Left ventricle myocardium inferior (tissue), 1 donor: ENCODE data around the gene PODN. TPM values are rescaled to one million over a fixed set of nuclear protein-coding genes. Genes with fewer than 3 reads are reported as not detected.

Source experiments
- DNase-seq: peaks from one replicate; pipeline ENCODE4 v3.0.0-alpha.2; 2020
- H3K27ac ChIP-seq: fragments of 200-600 bp; replicated peaks from 2 replicates; pipeline ENCODE4 v1.8.0; 2021
- H3K27me3 ChIP-seq: fragments of 200-600 bp; 2 replicates; pipeline ENCODE4 v1.8.0; 2021; ENCODE audit warnings: low read depth
- H3K36me3 ChIP-seq: fragments of 200-600 bp; 2 replicates; pipeline ENCODE4 v1.8.0; 2021
- H3K4me1 ChIP-seq: fragments of 200-600 bp; 2 replicates; pipeline ENCODE4 v1.8.0; 2021
- H3K4me3 ChIP-seq: fragments of 200-600 bp; 2 replicates; pipeline ENCODE4 v1.8.0; 2021; ENCODE audit warnings: mild to moderate bottlenecking, moderate library complexity
- H3K9me3 ChIP-seq: fragments of 200-600 bp; replicated peaks from 2 replicates; pipeline ENCODE4 v1.8.0; 2021
- CTCF ChIP-seq: fragments of 200-600 bp; IDR thresholded peaks from 2 replicates; pipeline ENCODE4 v1.8.0; 2021; ENCODE audit warnings: antibody characterized with exemption, mild to moderate bottlenecking, borderline replicate concordance
- intact Hi-C: fragments of 100-400 bp; cut with micrococcal nuclease; formaldehyde crosslinking; loops from one replicate; pipeline ENCODE4 v1.11.0; 2022
- total RNA-seq: library from RNA; stranded (reverse); fragmentation: NEBNext Ultra II Directional; extraction: Animal tissue kit (Norgen Biotek cat#: 25700); gene quantifications from one replicate; pipeline ENCODE4 v1.2.1, GENCODE V29; 2021
- donor health status: DM: no; HTN: yes; CAD: no; lungs with severe emphysema.

PODN gene
- total RNA-seq, 1 donor from 2014 or later, result 22.9 TPM

- H3K27me3 ChIP-seq, result no peaks in the 10 kb centered on the region
- no peak overlapping the region for H3K27ac ChIP-seq
- no peak for TF ChIP-seq CTCF
- peaks cover 9% of the 10 kb centered on the region for H3K4me1 ChIP-seq
- H3K4me3 ChIP-seq, result no peak overlapping the region
- no peaks in the 10 kb centered on the region for H3K9me3 ChIP-seq
- no peaks in the 10 kb centered on the region for H3K36me3 ChIP-seq
- intact Hi-C loops, result no loop called here
- peak; percentile 14 for DNase-seq
Measured at GRCh38 chr1:53075761-53076163, 13.7 kb downstream of the PODN start.

GRCh38 chr1:53076165-53076564 lies 14.2 kb downstream of the PODN start:
- intact Hi-C loops, result no loop called here
- DNase-seq, result peak; percentile 11
- no peaks in the 10 kb centered on the region for H3K27me3 ChIP-seq
- no peaks in the 10 kb centered on the region for H3K9me3 ChIP-seq
- H3K4me1 ChIP-seq, result peaks cover 9% of the 10 kb centered on the region
- H3K4me3 ChIP-seq, result no peak overlapping the region
- H3K27ac ChIP-seq, result no peak overlapping the region
- TF ChIP-seq CTCF, result no peak
- H3K36me3 ChIP-seq, result no peaks in the 10 kb centered on the region

GRCh38 chr1:53076721-53077598 lies 14.9 kb downstream of the PODN start:
- Histone ChIP-seq H3K4me3 (no peak overlapping the region), H3K27ac (no peak overlapping the region), H3K36me3 (no peaks in the 10 kb centered on the region), H3K27me3 (no peaks in the 10 kb centered on the region), H3K4me1 (peaks cover 9% of the 10 kb centered on the region), H3K9me3 (no peaks in the 10 kb centered on the region)
- intact Hi-C loops, result no loop called here
- DNase-seq, result peak; percentile 16
- no peak for TF ChIP-seq CTCF

GRCh38 chr1:53077599-53077965 lies 15.6 kb downstream of the PODN start:
- Histone ChIP-seq H3K27me3 (no peaks in the 10 kb centered on the region), H3K4me3 (no peak overlapping the region), H3K36me3 (no peaks in the 10 kb centered on the region), H3K4me1 (peaks cover 9% of the 10 kb centered on the region), H3K27ac (no peak overlapping the region), H3K9me3 (no peaks in the 10 kb centered on the region)
- intact Hi-C loops, result no loop called here
- DNase-seq, result peak; percentile 7
- TF ChIP-seq CTCF, result no peak

- TF ChIP-seq CTCF, result no peak
- intact Hi-C loops, result no loop called here
- no peaks in the 10 kb centered on the region for H3K27me3 ChIP-seq
- H3K9me3 ChIP-seq, result no peaks in the 10 kb centered on the region
- no peaks in the 10 kb centered on the region for H3K36me3 ChIP-seq
- peak; percentile 12 for DNase-seq
- H3K27ac ChIP-seq, result no peak overlapping the region
- H3K4me1 ChIP-seq, result peaks cover 9% of the 10 kb centered on the region
- no peak overlapping the region for H3K4me3 ChIP-seq
Measured at GRCh38 chr1:53078333-53079101, 16.5 kb downstream of the PODN start.
